OCI-LY1 (cell line): Measurements from ENCODE around the gene AGFG2.
"Not testable (repeated sequence)": the region's sequence is repeated elsewhere in the genome, so short reads cannot be mapped to it uniquely, and the experiment has no call there.

Source experiments
- H2AFZ ChIP-seq: fragments of 200-600 bp; sonication (generic), shearing (Covaris generic); 2 replicates; pipeline ENCODE4 v1.6.0; 2014; ENCODE audit warnings: antibody characterized with exemption, mild to moderate bottlenecking, low read length
- H3F3A ChIP-seq: fragments of 200-600 bp; sonication (generic), shearing (Covaris generic); 2 replicates; pipeline ENCODE4 v1.6.0; 2014; ENCODE audit warnings: mild to moderate bottlenecking, antibody characterized with exemption, low read length, moderate library complexity; ENCODE audit not compliant: insufficient read depth
- H3K27ac ChIP-seq: fragments of 200-600 bp; sonication (generic); 2 replicates; pipeline ENCODE4 v1.5.1; 2014; ENCODE audit warnings: low read length, mixed run types, mild to moderate bottlenecking, low read depth; ENCODE audit not compliant: poor library complexity, severe bottlenecking
- H3K27me3 ChIP-seq: fragments of 200-600 bp; sonication (generic); 2 replicates; pipeline ENCODE4 v1.6.0; 2014; ENCODE audit warnings: antibody characterized with exemption, mild to moderate bottlenecking, low read length, moderate library complexity; ENCODE audit not compliant: insufficient read depth
- H3K36me3 ChIP-seq: fragments of 200-600 bp; sonication (generic); 2 replicates; pipeline ENCODE4 v1.6.1; 2014; ENCODE audit warnings: mild to moderate bottlenecking, antibody characterized with exemption, low read length, moderate library complexity, mixed read lengths; ENCODE audit not compliant: insufficient read depth
- H3K4me1 ChIP-seq: fragments of 200-600 bp; sonication (generic); 2 replicates; pipeline ENCODE4 v1.5.1; 2014; ENCODE audit warnings: mild to moderate bottlenecking, low read length, moderate library complexity; ENCODE audit not compliant: insufficient read depth, severe bottlenecking
- H3K4me2 ChIP-seq: fragments of 200-600 bp; sonication (generic), shearing (Covaris generic); 2 replicates; pipeline ENCODE4 v1.6.1; 2014; ENCODE audit warnings: low read length
- H3K4me3 ChIP-seq: fragments of 200-600 bp; sonication (generic); 2 replicates; pipeline ENCODE4 v1.5.1; 2014; ENCODE audit warnings: low read length, low read depth, mild to moderate bottlenecking, mixed read lengths; ENCODE audit not compliant: poor library complexity, severe bottlenecking
- H3K79me2 ChIP-seq: fragments of 200-600 bp; shearing (Covaris generic); 2 replicates; pipeline ENCODE4 v1.6.1; 2016; ENCODE audit warnings: mixed run types, low read length, mixed read lengths; ENCODE audit not compliant: insufficient read depth
- H3K9ac ChIP-seq: fragments of 200-600 bp; sonication (generic), shearing (Covaris generic); 2 replicates; pipeline ENCODE4 v1.6.1; 2014; ENCODE audit warnings: mild to moderate bottlenecking, low read length, mixed read lengths
- H3K9me2 ChIP-seq: fragments of 200-600 bp; sonication (generic), shearing (Covaris generic); 2 replicates; pipeline ENCODE4 v1.6.1; 2014; ENCODE audit warnings: low read depth, mild to moderate bottlenecking, low read length, mixed read lengths
- H3K9me3 ChIP-seq: fragments of 200-600 bp; shearing (Covaris generic); 2 replicates; pipeline ENCODE4 v1.6.1; 2014; ENCODE audit warnings: low read length, mixed read lengths
- H4K20me1 ChIP-seq: fragments of 200-600 bp; sonication (generic), shearing (Covaris generic); 2 replicates; pipeline ENCODE4 v1.6.0; 2016; ENCODE audit warnings: mild to moderate bottlenecking, low read length; ENCODE audit not compliant: insufficient read depth
- CTCF ChIP-seq: fragments of 200-600 bp; sonication (generic), shearing (Covaris generic); IDR thresholded peaks from 2 replicates; pipeline ENCODE4 v1.5.1; 2017; ENCODE audit warnings: mild to moderate bottlenecking, antibody characterized with exemption, low read length, moderate library complexity, mixed read lengths
- EZH2 ChIP-seq: fragments of 200-600 bp; sonication (generic), shearing (Covaris generic); IDR thresholded peaks from 2 replicates; pipeline ENCODE4 v1.8.0; 2017; ENCODE audit warnings: borderline replicate concordance, mixed run types, mild to moderate bottlenecking, antibody characterized with exemption, low read length, moderate library complexity, mixed read lengths

AGFG2 gene

GRCh38 chr7:100496509-100496908 is 42.5 kb upstream of the AGFG2 start:
- Histone ChIP-seq H3K9me3 (no peaks in the 10 kb centered on the region), H3K36me3 (no peaks in the 10 kb centered on the region), H3K27ac (no peak overlapping the region), H3K9me2 (no peaks in the 10 kb centered on the region), H3K4me1 (no peaks in the 10 kb centered on the region), H3K9ac (no peak overlapping the region), H3F3A (0 out of 2 replicates have a peak, but pooled peaks cover 4% of the 10 kb centered on the region), H3K27me3 (peaks cover 10% of the 10 kb centered on the region; the same call in 1 of the 2 replicates), H3K4me2 (no peak overlapping the region), H3K4me3 (no peak overlapping the region), H2AFZ (no peak overlapping the region), H3K79me2 (no peaks in the 10 kb centered on the region), H4K20me1 (no peaks in the 10 kb centered on the region)
- no peak for TF ChIP-seq CTCF
- no peak for TF ChIP-seq EZH2

DNA sequence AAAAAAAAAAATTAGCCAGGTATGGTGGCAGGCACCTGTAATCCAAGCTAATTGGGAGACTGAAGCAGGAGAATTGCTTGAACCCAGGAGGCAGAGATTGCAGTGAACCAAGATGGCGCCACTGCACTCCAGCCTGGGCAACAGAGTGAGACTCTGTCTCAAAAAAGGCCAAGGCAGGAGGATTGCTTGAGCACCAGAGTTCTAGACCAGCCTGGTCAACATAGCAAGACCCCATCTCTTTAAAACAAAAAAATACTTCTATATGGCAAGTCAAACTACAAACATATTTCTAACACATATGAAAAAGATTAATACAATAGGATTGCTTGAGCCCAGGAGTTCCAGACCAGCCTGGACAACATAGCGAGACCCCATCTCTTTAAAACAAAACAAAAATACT is 38.3 kb upstream of the AGFG2 start:
- H3K9ac ChIP-seq, H3K4me1 ChIP-seq, H3K9me2 ChIP-seq, H3K4me2 ChIP-seq, H3K27ac ChIP-seq, H3K79me2 ChIP-seq, H3K9me3 ChIP-seq, H4K20me1 ChIP-seq, H3F3A ChIP-seq, H2AFZ ChIP-seq, H3K36me3 ChIP-seq, H3K4me3 ChIP-seq: not testable (repeated sequence)
- H3K27me3 ChIP-seq, result peaks cover 12% of the 10 kb centered on the region; the same call in 1 of the 2 replicates

DNA sequence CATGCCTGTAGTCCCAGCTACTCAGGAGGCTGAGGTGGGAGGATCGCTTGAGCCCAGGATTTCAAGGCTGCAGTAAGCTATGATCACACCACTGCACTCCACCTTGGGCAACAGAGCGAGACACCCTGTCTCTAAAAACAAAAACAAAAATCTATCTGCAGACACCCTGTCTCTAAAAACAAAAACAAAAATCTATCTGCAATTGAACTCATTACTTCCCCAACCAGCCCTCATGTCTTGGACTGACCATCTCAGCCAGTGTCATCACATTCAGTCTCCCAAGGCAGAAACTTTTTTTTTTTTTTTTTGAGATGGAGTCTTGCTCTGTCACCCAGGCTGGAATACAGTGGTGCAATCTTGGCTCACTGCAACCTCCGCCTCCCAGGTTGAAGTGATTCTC is 35.0 kb upstream of the AGFG2 start:
- H3K4me3 ChIP-seq, H3K9ac ChIP-seq, H3F3A ChIP-seq, H3K36me3 ChIP-seq, H3K4me2 ChIP-seq, H3K27ac ChIP-seq, H4K20me1 ChIP-seq, H3K4me1 ChIP-seq, H2AFZ ChIP-seq, H3K9me3 ChIP-seq, H3K9me2 ChIP-seq, H3K79me2 ChIP-seq: not testable (repeated sequence)
- H3K27me3 ChIP-seq, result peaks cover 12% of the 10 kb centered on the region

- Histone ChIP-seq H2AFZ (no peak overlapping the region), H4K20me1 (no peaks in the 10 kb centered on the region), H3K27ac (no peak overlapping the region), H3K9ac (no peak overlapping the region), H3K9me3 (no peaks in the 10 kb centered on the region), H3K4me1 (no peaks in the 10 kb centered on the region), H3K4me3 (no peak overlapping the region), H3K79me2 (no peaks in the 10 kb centered on the region), H3K27me3 (peaks cover 12% of the 10 kb centered on the region), H3K4me2 (no peak overlapping the region), H3F3A (0 out of 2 replicates have a peak, but pooled peaks cover 4% of the 10 kb centered on the region), H3K9me2 (no peaks in the 10 kb centered on the region), H3K36me3 (no peaks in the 10 kb centered on the region)
- TF ChIP-seq EZH2 (no peak), CTCF (no peak)
Observed at GRCh38 chr7:100504887-100505611, 34.0 kb upstream of the AGFG2 start.
